GOT3 (cell line): Measurements from ENCODE around the gene DDB1.

ENCODE experiments used
- DNase-seq: peaks from one replicate; lab custom pipeline; 2025; ENCODE audit warnings: mixed read lengths; lab: John Stamatoyannopoulos, UW

The DDB1 gene

DNA sequence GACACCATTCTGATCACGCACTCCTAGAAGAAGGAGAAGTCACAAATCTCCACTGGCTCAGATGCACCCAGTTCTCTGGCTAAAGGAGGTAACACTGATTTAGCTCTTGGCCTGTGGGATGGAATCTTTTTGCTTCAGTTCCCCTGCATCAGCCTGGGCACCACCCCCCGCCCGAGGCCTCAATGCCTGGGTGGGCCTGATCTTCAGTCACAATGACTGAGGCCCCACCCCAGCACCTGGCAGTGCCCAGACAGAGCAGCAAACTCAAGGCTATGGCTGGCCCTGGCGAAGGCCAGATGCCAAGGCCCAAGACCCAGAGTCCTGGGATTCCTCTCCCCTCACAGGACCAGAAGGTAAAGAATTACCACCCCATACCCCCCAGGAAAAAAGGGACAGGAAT is 23.8 kb upstream of the DDB1 start:
- no peak for DNase-seq

- no peak for DNase-seq
Measured at GRCh38 chr11:61354208-61354607, 21.3 kb upstream of the DDB1 start.

DNA sequence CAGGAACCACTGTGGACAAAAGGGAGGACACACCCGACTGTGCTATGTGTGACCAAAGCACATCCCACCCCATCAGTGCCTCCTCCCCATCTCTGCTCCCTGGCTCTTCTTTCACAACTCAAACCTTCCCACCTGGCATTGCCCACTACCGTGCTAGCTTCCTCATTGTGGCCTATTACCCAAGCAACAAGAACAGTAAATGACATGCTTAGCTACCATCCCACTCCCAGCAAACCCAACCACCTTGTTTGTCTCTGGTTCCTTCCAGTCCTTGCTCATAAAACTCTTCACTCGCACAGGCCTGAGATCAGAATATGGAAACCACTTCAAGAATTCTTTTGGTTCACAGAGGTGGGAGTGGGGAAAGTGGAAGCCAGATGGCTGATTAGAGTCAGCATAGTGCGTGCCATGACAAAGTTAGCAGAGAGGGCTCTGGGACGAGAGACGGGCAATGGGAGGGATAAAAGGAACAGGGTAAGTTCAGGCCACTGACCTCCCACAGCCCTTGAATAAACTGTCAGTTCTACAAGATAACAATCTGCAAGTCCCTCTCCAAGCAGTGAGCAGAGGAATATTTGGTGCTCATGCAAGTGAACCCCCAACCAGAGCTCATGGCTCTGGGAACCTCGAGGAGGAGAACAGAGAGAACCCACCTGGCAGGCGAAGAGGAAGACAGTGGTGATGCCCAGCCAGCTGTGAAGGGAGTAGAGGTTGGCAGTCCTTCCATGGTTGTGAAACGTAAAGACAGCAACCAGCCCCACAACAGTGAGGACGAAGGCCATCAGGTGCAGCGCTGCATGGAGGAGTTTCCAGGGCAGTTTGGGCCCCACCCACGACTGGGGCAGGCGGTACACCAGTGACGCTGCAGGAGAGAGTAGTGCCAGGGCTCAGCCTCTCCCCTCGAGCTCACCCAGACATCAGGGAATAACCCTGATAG is 20.5 kb upstream of the DDB1 start:
- no peak for DNase-seq

GRCh38 chr11:61352038-61352437 is 19.1 kb upstream of the DDB1 start:
- no peak for DNase-seq

DNA sequence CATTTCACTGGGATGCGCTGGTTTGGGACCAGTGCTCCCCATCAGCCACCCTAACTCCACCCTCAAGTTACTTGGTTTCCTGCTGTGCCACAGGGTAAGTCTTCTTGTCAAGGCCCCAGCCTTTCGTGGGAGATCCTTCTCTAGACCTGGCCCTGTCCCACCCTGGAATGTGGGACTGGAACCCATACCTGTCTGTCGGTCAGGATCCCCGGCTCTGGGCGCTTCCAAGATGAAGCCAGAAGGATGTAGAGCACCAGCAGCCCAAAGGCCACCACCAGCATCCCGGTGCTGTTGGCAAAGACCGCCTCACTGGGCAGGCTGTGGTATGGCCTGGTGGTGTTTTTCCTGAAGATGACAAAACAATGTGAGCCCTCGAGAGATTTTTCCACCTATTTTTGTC is 17.9 kb upstream of the DDB1 start:
- DNase-seq, result no peak

DNA sequence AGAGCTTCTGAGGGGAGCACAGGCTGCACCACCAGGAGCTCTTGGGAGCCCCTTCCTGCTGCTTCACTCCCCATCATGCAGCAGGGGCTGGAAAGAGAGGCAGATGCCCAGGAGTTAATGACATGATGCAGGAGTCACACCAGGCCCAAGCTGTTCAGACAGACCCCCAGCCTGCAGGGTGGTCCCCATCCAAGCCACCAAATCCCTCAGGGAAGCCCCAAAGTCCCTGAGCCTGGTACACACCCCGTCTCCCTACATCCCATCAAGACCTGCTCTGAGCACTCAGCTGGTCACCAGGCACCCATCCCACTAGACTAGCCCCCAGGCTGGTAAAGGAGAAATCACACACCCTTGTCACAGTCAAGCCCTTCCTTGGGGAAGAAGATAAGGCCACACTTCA is 17.4 kb upstream of the DDB1 start:
- no peak for DNase-seq

DNA sequence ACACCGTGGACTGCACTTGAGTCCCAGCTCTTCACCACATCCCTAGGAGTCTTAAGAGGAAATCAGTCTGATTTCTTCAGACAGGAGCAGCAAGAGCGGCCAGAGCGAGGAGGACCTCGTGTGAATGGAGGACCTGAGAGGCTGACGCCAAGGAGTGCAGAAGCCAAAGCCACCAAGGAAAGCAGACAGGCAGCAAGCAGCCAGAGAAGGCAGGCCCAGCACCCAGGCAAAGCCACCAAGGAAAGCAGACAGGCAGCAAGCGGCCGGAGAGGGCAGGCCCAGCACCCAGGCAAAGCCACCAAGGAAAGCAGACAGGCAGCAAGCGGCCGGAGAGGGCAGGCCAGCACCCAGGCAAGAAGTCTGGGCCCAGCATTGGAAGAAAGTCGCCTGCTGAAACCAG is 17.0 kb upstream of the DDB1 start:
- no peak for DNase-seq

GRCh38 chr11:61349189-61349751 is 16.4 kb upstream of the DDB1 start:
- no peak for DNase-seq

GRCh38 chr11:61347916-61348461 is 15.1 kb upstream of the DDB1 start:
- DNase-seq, result no peak

DNA sequence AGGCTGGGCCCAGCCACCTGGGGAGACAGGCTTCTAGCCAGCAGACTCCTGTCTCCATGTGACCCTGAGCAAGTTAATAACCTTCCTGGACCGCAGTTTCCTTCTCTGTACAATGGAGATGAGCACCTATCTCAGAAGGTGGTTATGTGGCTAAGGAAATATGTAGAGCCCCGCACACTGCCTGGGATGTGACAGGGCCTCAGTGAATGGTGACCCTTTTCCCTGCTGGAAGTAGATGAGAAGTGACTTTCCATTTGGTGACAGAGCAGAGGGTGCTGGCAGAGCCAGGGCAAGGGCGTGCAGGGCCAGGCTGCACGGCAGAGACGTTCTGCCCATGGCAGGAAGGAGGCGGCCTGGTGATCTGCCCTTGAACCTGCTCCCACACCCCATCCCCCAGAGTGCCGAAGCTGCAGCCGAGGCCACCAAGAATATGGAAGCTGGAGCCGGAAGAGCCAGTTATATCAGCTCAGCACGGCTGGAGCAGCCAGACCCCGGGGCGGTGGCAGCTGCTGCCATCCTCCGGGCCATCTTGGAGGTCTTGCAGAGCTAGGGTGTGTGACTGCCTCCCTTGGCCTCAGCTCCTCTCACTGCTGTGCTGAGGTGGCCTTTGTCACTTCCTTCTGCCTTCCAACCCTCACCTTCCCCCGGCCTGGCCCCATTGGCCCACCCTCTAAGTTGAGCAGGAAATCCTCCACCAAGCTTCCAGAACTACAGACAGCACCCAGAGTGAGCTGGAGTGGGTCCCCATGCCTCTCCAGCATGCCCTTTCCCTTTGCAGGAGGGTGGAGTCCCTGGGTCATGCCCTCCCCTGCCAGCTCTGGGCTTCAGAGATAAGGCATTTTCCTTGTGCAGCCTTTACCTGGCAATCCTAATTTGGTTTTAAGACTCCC is 13.3 kb upstream of the DDB1 start:
- DNase-seq, result no peak

- DNase-seq, result no peak
Measured at GRCh38 chr11:61345170-61345610, 12.3 kb upstream of the DDB1 start.

GRCh38 chr11:61343792-61344745 is 11.2 kb upstream of the DDB1 start:
- DNase-seq, result no peak

- DNase-seq, result no peak
Measured at GRCh38 chr11:61342207-61342803, 9.4 kb upstream of the DDB1 start.

DNA sequence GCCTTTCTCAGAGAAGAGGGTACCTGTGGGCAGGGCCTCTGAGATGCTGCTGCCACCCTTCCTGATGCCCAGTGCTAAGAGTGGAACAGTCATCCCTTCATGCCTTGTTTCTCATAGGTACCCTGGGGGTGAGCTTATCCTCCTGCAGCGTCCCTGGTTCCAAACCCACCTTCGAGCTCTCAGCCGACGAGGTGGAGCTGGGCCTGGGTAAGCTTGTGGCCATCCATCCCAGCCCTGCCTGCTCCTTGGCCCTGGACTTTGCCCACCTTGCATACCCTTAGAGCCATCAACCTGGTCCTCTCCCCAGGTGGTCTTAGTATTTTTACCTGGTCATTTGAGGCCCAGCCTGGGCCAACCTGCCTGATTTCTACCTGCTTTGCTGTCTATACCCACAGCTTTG is 8.8 kb upstream of the DDB1 start:
- no peak for DNase-seq

DNA sequence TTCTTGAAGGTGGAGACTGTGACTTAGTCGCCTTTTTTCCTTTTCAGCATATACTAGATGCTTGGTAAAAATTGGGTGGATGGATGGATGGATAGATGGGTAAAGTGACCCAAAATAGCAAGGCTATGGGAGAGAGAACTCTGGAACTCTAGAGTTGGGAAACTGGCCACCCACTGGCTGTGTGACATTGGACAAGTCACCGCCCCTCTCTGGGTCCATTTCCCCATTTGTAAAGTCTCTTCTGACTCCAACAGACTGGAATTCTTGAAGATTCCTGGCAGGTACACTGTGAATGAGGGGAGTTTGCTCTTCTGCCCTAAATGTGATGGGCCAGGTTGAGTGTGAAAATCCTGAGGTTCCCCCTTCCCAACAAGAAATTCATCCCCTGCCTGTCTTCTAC is 8.1 kb upstream of the DDB1 start:
- DNase-seq, result no peak

- no peak for DNase-seq
Measured at GRCh38 chr11:61339490-61339878, 6.6 kb upstream of the DDB1 start.

GRCh38 chr11:61338783-61339489 is 6.0 kb upstream of the DDB1 start:
- no peak for DNase-seq

DNA sequence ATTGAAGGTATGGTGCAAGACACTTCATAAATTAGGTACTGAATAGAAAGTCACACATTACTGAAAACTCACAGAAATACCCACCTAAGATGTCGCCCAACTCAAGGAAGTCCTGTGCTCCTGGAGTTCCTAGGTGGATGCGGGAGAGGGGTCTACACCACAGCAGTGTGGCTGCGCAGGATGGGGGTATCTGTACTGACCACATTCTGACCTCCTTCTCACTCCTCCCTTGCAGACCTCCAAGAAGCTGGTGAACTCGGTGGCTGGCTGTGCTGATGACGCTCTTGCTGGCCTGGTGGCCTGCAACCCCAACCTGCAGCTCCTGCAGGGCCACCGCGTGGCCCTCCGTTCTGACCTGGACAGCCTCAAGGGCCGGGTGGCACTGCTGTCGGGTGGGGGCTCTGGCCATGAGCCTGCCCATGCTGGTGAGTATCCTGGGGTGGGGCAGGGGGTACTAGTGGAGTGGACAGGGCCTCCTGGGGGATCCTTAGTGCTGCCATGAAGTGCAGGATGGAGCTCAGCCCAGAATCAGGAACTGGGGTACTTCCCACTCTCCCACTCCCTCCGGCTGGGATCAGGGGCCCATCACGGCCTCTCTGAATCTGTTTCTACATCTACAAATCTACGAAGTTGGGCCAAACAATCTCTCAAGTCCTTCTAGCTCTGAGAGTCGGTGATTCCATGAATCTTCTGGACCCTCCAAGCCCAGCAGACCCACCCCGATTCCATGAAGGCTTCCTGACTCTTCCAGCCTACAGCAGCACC is 5.0 kb upstream of the DDB1 start:
- no peak for DNase-seq
